ENCODE results near the gene THUMPD1.
A peak's percentile ranks its signal among the peaks of the same experiment; 100 is the strongest.

The THUMPD1 gene

DNA sequence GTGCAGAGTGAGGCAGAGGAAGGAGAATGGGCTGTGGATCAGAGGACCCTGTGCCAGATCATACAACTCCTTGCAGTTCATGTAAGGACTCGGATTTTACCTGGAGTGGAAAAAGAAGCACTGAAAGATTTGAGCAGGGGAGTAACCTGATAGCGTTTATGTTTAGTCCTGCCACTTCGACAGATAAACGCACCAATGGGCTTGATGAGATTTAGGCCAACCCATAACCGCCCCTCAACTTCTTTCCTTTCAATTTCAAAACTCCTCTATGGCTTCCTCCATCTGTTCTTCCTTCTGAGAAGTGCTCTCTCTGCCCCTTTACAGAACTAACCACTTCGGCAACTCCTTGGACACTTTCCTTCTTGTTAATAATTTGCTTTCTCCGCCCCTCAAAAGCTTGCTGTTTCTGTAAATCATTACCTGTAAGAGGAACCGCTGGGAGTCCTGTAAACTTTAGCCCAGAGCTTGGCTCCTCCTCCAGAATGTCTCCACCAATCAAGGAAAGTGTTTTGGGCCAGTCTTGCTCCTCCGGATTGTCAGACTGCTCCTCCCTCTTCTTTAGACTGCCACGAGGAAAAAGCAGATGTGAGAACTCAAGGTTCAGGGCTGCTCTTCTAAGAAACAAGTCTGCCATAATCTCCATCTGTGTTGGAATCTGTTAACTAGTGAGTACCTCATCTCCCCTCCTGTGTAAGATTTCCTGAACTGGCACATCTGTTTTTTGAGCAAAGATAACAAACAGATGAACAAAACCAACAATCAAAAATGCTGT lies 22.0 kb upstream of the THUMPD1 start, which contains the start of gene ACSM3:
ACSM3 (plus strand) TSS at position 554 of the 772 bp plus-strand sequence. CDS start 6,021 bp downstream, outside the sequence.
- Histone ChIP-seq H4K20me1 (ENCODE audit: low read depth, low read length) (no peaks in the 10 kb centered on the region), H3K27ac (ENCODE audit: low read depth, low read length) (no peak within 1 kb of the TSS), H3K4me3 (ENCODE audit: insufficient read depth, low read length, poor library complexity, severe bottlenecking) (peak within 1 kb of the TSS; percentile 22)

DNA sequence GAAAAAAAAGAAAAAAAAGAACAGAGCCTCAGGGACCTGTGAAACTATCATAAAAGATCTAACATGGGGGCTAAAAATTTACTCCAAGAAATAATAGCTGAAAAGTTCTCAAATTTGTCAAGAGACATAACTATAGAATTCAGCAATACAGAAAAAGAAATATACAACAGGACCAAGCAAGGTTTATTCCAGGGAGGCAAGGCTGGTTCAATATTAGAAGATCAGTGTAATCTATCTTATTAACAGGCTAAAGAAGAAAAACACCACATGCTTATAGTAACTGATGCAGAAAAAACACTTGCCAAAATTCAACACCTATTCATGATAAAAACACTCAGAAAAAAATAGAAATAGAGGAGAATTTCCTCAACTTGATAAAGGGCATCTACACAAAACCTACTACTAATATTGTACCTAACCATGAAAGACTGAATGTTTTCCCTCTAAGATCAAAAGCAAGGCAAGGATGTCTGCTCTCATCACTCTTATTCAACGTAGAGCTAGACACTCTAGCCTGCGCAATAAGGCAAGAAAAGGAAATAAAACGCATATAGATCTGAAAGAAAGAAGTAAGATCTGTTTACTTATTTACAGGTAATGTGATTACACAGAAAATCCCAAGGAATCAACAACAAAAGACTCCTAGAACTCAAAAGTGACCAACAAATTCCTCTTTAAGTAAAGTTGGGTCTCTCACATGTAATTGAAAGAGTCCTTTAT lies 20.9 kb upstream of the THUMPD1 start:
- no peaks in the 10 kb centered on the region for H3K79me2 ChIP-seq (ENCODE audit: insufficient read depth, low read length)
- peak overlapping the region; percentile 65 for H3K4me2 ChIP-seq (ENCODE audit: low read depth, low read length, poor library complexity, severe bottlenecking)
- no peak overlapping the region for H3K9ac ChIP-seq (ENCODE audit: low read length)
- H3F3A ChIP-seq (ENCODE audit: insufficient read depth): no peaks in the 10 kb centered on the region
- no peaks in the 10 kb centered on the region for H3K27me3 ChIP-seq (ENCODE audit: low read length)
- no peaks in the 10 kb centered on the region for H3K9me2 ChIP-seq (replicated peaks; ENCODE audit: insufficient read depth, low read length)
- no peak overlapping the region for H3K4me3 ChIP-seq (ENCODE audit: insufficient read depth, low read length, poor library complexity, severe bottlenecking)
- no peaks in the 10 kb centered on the region for H4K20me1 ChIP-seq (ENCODE audit: low read depth, low read length)
- no peak overlapping the region for H2AFZ ChIP-seq (ENCODE audit: low read depth, low read length, severe bottlenecking)
- H3K36me3 ChIP-seq (ENCODE audit: low read length): no peaks in the 10 kb centered on the region
- no peaks in the 10 kb centered on the region for H3K9me3 ChIP-seq (ENCODE audit: insufficient read depth, low read length)
- TF ChIP-seq, protein P1, sequence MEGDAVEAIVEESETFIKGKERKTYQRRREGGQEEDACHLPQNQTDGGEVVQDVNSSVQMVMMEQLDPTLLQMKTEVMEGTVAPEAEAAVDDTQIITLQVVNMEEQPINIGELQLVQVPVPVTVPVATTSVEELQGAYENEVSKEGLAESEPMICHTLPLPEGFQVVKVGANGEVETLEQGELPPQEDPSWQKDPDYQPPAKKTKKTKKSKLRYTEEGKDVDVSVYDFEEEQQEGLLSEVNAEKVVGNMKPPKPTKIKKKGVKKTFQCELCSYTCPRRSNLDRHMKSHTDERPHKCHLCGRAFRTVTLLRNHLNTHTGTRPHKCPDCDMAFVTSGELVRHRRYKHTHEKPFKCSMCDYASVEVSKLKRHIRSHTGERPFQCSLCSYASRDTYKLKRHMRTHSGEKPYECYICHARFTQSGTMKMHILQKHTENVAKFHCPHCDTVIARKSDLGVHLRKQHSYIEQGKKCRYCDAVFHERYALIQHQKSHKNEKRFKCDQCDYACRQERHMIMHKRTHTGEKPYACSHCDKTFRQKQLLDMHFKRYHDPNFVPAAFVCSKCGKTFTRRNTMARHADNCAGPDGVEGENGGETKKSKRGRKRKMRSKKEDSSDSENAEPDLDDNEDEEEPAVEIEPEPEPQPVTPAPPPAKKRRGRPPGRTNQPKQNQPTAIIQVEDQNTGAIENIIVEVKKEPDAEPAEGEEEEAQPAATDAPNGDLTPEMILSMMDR (IDR thresholded peaks at IDR 0.05; ENCODE audit: insufficient read depth, low read length, poor library complexity, severe bottlenecking): no peak
- TF ChIP-seq EZH2phosphoT487 (conservative IDR thresholded peaks at IDR 0.05; ENCODE audit: low read length): no peak
- H3K27ac ChIP-seq (ENCODE audit: low read depth, low read length): no peak overlapping the region

More for the DNA sequence above, 22.0 kb upstream of the THUMPD1 start, which contains the start of gene ACSM3:
- TF ChIP-seq, protein P1 (IDR thresholded peaks at IDR 0.05; ENCODE audit: insufficient read depth, low read length, poor library complexity, severe bottlenecking): no peak
- no peak for TF ChIP-seq EZH2phosphoT487 (conservative IDR thresholded peaks at IDR 0.05; ENCODE audit: low read length)
- Histone ChIP-seq H3K79me2 (ENCODE audit: insufficient read depth, low read length) (no peaks in the 10 kb centered on the region), H3K4me2 (ENCODE audit: low read depth, low read length, poor library complexity, severe bottlenecking) (peak within 1 kb of the TSS; percentile 65), H3K9me3 (ENCODE audit: insufficient read depth, low read length) (no peaks in the 10 kb centered on the region), H3F3A (ENCODE audit: insufficient read depth) (no peaks in the 10 kb centered on the region), H2AFZ (ENCODE audit: low read depth, low read length, severe bottlenecking) (peak within 1 kb of the TSS; percentile 90), H3K27me3 (ENCODE audit: low read length) (no peaks in the 10 kb centered on the region), H3K36me3 (ENCODE audit: low read length) (no peaks in the 10 kb centered on the region), H3K9ac (ENCODE audit: low read length) (peak within 1 kb of the TSS; percentile 14; the same call in 1 of the 2 replicates), H3K9me2 (replicated peaks; ENCODE audit: insufficient read depth, low read length) (no peaks in the 10 kb centered on the region)

DNA sequence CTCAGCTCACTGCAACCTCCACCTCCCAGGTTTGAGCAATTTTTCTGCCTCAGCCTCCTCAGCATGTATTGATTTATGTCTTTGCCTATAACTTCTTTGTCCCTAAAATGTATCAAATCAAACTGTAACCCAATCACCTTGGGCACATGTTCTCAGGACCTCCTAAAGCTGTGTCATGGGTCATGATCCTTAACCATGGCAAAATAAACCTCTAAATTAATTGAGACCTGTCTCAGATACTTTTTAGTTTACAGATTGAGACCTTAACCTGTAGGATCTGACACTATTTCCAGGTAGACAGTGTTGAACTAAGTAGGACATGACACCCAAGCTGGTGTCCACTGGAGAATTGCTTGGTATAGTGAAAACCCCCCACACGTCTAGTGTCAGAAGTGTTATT lies 19.6 kb upstream of the THUMPD1 start:
- H2AFZ ChIP-seq (ENCODE audit: low read depth, low read length, severe bottlenecking): no peak overlapping the region
- H3K27me3 ChIP-seq (ENCODE audit: low read length): no peaks in the 10 kb centered on the region
- H3K9me3 ChIP-seq (ENCODE audit: insufficient read depth, low read length): no peaks in the 10 kb centered on the region
- H3K9ac ChIP-seq (ENCODE audit: low read length): no peak overlapping the region
- no peak overlapping the region for H3K4me3 ChIP-seq (ENCODE audit: insufficient read depth, low read length, poor library complexity, severe bottlenecking)
- H4K20me1 ChIP-seq (ENCODE audit: low read depth, low read length): no peaks in the 10 kb centered on the region
- H3K9me2 ChIP-seq (replicated peaks; ENCODE audit: insufficient read depth, low read length): no peaks in the 10 kb centered on the region
- H3K27ac ChIP-seq (ENCODE audit: low read depth, low read length): no peak overlapping the region
- no peaks in the 10 kb centered on the region for H3K36me3 ChIP-seq (ENCODE audit: low read length)
- no peak for TF ChIP-seq EZH2phosphoT487 (conservative IDR thresholded peaks at IDR 0.05; ENCODE audit: low read length)
- TF ChIP-seq, protein P1 (IDR thresholded peaks at IDR 0.05; ENCODE audit: insufficient read depth, low read length, poor library complexity, severe bottlenecking): no peak
- H3K4me2 ChIP-seq (ENCODE audit: low read depth, low read length, poor library complexity, severe bottlenecking): no peak overlapping the region
- H3K79me2 ChIP-seq (ENCODE audit: insufficient read depth, low read length): no peaks in the 10 kb centered on the region
- no peaks in the 10 kb centered on the region for H3F3A ChIP-seq (ENCODE audit: insufficient read depth)

Measured in SU-DHL-6 (cell line).